ENCODE measurements around the gene TBXAS1.
"Not testable (repeated sequence)": the region's sequence is repeated elsewhere in the genome, so short reads cannot be mapped to it uniquely, and the experiment has no call there.

Gene TBXAS1

GRCh38 chr7:139825666-139826290 is 3.3 kb upstream of the TBXAS1 start:
- no peak overlapping the region for H3K27ac ChIP-seq
- no peak for TF ChIP-seq CTCF (conservative IDR thresholded peaks at IDR 0.05)

- H3K27ac ChIP-seq, result peak overlapping the region; percentile 54; the same call in 1 of the 2 replicates
- no peak for TF ChIP-seq CTCF (conservative IDR thresholded peaks at IDR 0.05)
Observed at GRCh38 chr7:139827042-139827441, 2.0 kb upstream of the TBXAS1 start.

- H3K27ac ChIP-seq, result peak overlapping the region; percentile 54
Observed at GRCh38 chr7:139828446-139828845, 618 bp upstream of the TBXAS1 start.

GRCh38 chr7:139829775-139830117 is 682 bp downstream of the TBXAS1 start:
- TF ChIP-seq CTCF (conservative IDR thresholded peaks at IDR 0.05), result no peak
- H3K27ac ChIP-seq, result peak overlapping the region; percentile 54

More at GRCh38 chr7:139828446-139828845, 618 bp upstream of the TBXAS1 start:
- TF ChIP-seq CTCF (conservative IDR thresholded peaks at IDR 0.05), result no peak

- no peak overlapping the region for H3K27ac ChIP-seq
- TF ChIP-seq CTCF (conservative IDR thresholded peaks at IDR 0.05), result no peak
Observed at GRCh38 chr7:139830292-139830691, 1.2 kb downstream of the TBXAS1 start.

GRCh38 chr7:139830782-139831501 is 1.9 kb downstream of the TBXAS1 start:
- TF ChIP-seq CTCF (conservative IDR thresholded peaks at IDR 0.05), result no peak
- no peak overlapping the region for H3K27ac ChIP-seq

- H3K27ac ChIP-seq, result not testable (repeated sequence)
Observed at GRCh38 chr7:139835848-139836247, 6.8 kb downstream of the TBXAS1 start.

GRCh38 chr7:139837291-139837690 is 8.2 kb downstream of the TBXAS1 start:
- H3K27ac ChIP-seq, result not testable (repeated sequence)
